Measurements from ENCODE around the gene SKP2.

SKP2 gene

GRCh38 chr5:36151434-36152323 is at the start of gene SKP2, which contains the start of gene LMBRD2:
Gene SKP2 (plus strand): TSS chr5:36152111. CDS start chr5:36152263, 152 bp downstream.
Gene LMBRD2 (minus strand): TSS chr5:36151887. CDS start chr5:36143349, 8,538 bp downstream.
- peak; percentile 98 for ATAC-seq
- TF ChIP-seq ZFP3 (CRISPR knock-in tag; IDR thresholded peaks at IDR 0.05) (no peak), ESRRG (CRISPR knock-in tag; IDR thresholded peaks at IDR 0.05) (no peak), CSDC2 (CRISPR knock-in tag; IDR thresholded peaks at IDR 0.05) (no peak), ZNF70 (CRISPR knock-in tag; IDR thresholded peaks at IDR 0.05) (no peak), SNAI2 (CRISPR knock-in tag; IDR thresholded peaks at IDR 0.05) (no peak), ZNF565 (CRISPR knock-in tag; conservative IDR thresholded peaks at IDR 0.05; ENCODE audit: low read depth) (no peak), ZNF8 (CRISPR knock-in tag; IDR thresholded peaks at IDR 0.05) (no peak), CSRNP3 (CRISPR knock-in tag; IDR thresholded peaks at IDR 0.05) (no peak), ZFP30 (CRISPR knock-in tag; IDR thresholded peaks at IDR 0.05) (no peak), TOX (CRISPR knock-in tag; IDR thresholded peaks at IDR 0.05; ENCODE audit: borderline replicate concordance) (no peak)

- ATAC-seq: no peak
- no peak for TF ChIP-seq ZNF8 (CRISPR knock-in tag; IDR thresholded peaks at IDR 0.05)
- TF ChIP-seq ZFP30 (CRISPR knock-in tag; IDR thresholded peaks at IDR 0.05): no peak
- no peak for TF ChIP-seq PPARA (CRISPR knock-in tag; IDR thresholded peaks at IDR 0.05; ENCODE audit: borderline replicate concordance)
- no peak for TF ChIP-seq ARNTL (CRISPR knock-in tag; IDR thresholded peaks at IDR 0.05; ENCODE audit: borderline replicate concordance, low read depth)
- no peak for TF ChIP-seq ZC3H10 (CRISPR knock-in tag; IDR thresholded peaks at IDR 0.05)
- TF ChIP-seq ISL1 (CRISPR knock-in tag; IDR thresholded peaks at IDR 0.05): no peak
- TF ChIP-seq TOX (CRISPR knock-in tag; IDR thresholded peaks at IDR 0.05; ENCODE audit: borderline replicate concordance): no peak
- TF ChIP-seq ESRRG (CRISPR knock-in tag; IDR thresholded peaks at IDR 0.05): no peak
- no peak for TF ChIP-seq TCF4 (CRISPR knock-in tag; IDR thresholded peaks at IDR 0.05; ENCODE audit: borderline replicate concordance)
- no peak for TF ChIP-seq PATZ1 (CRISPR knock-in tag; IDR thresholded peaks at IDR 0.05; ENCODE audit: borderline replicate concordance)
- no peak for TF ChIP-seq CREB5 (CRISPR knock-in tag; IDR thresholded peaks at IDR 0.05; ENCODE audit: low read depth)
- TF ChIP-seq ZNF565 (CRISPR knock-in tag; conservative IDR thresholded peaks at IDR 0.05; ENCODE audit: low read depth): no peak
- no peak for TF ChIP-seq BACH2 (CRISPR knock-in tag; IDR thresholded peaks at IDR 0.05; ENCODE audit: borderline replicate concordance)
- TF ChIP-seq CSRNP3 (CRISPR knock-in tag; IDR thresholded peaks at IDR 0.05): no peak
- TF ChIP-seq GLIS3 (CRISPR knock-in tag; IDR thresholded peaks at IDR 0.05): no peak
- no peak for TF ChIP-seq CSDC2 (CRISPR knock-in tag; IDR thresholded peaks at IDR 0.05)
- no peak for TF ChIP-seq RARB (CRISPR knock-in tag; IDR thresholded peaks at IDR 0.05)
- no peak for TF ChIP-seq SNAI2 (CRISPR knock-in tag; IDR thresholded peaks at IDR 0.05)
Measured at GRCh38 chr5:36105819-36106218, 46.1 kb upstream of the SKP2 start.

GRCh38 chr5:36108758-36109460 is 43.0 kb upstream of the SKP2 start:
- no peak for ATAC-seq
- peak; percentile 10; the same call in 1 of the 2 replicates for TF ChIP-seq ISL1 (CRISPR knock-in tag; IDR thresholded peaks at IDR 0.05)
- TF ChIP-seq TCF4 (CRISPR knock-in tag; IDR thresholded peaks at IDR 0.05; ENCODE audit: borderline replicate concordance): no peak
- no peak for TF ChIP-seq ZNF8 (CRISPR knock-in tag; IDR thresholded peaks at IDR 0.05)

- no peak for ATAC-seq
- no peak for TF ChIP-seq CREB5 (CRISPR knock-in tag; IDR thresholded peaks at IDR 0.05; ENCODE audit: low read depth)
- TF ChIP-seq TOX (CRISPR knock-in tag; IDR thresholded peaks at IDR 0.05; ENCODE audit: borderline replicate concordance): no peak
- no peak for TF ChIP-seq RARB (CRISPR knock-in tag; IDR thresholded peaks at IDR 0.05)
- no peak for TF ChIP-seq CSRNP3 (CRISPR knock-in tag; IDR thresholded peaks at IDR 0.05)
- TF ChIP-seq PATZ1 (CRISPR knock-in tag; IDR thresholded peaks at IDR 0.05; ENCODE audit: borderline replicate concordance): no peak
- TF ChIP-seq PPARA (CRISPR knock-in tag; IDR thresholded peaks at IDR 0.05; ENCODE audit: borderline replicate concordance): no peak
- TF ChIP-seq ZFP30 (CRISPR knock-in tag; IDR thresholded peaks at IDR 0.05): no peak
- no peak for TF ChIP-seq ZNF8 (CRISPR knock-in tag; IDR thresholded peaks at IDR 0.05)
- no peak for TF ChIP-seq GLIS3 (CRISPR knock-in tag; IDR thresholded peaks at IDR 0.05)
- no peak for TF ChIP-seq OSR1 (CRISPR knock-in tag; IDR thresholded peaks at IDR 0.05)
- no peak for TF ChIP-seq ZNF565 (CRISPR knock-in tag; conservative IDR thresholded peaks at IDR 0.05; ENCODE audit: low read depth)
Measured at GRCh38 chr5:36111238-36111637, 40.7 kb upstream of the SKP2 start.

Data from SK-N-SH treated with all-trans-retinoic acid at 6 μM for 48 hours (cell line).